GM12891 (cell line): ENCODE data around the gene CYB561D2.

Experiments
- POLR2A ChIP-seq: IDR thresholded peaks from 2 replicates; pipeline ENCODE4 v1.6.1; 2011; ENCODE audit warnings: low read depth, low read length, control low read depth
- SPI1 ChIP-seq: IDR thresholded peaks from 2 replicates; pipeline ENCODE4 v1.6.1; 2011; ENCODE audit warnings: low read depth, low read length, control low read depth
- TAF1 ChIP-seq: IDR thresholded peaks from 2 replicates; pipeline ENCODE4 v1.6.1; 2011; ENCODE audit warnings: low read depth, low read length, control low read depth

DNA sequence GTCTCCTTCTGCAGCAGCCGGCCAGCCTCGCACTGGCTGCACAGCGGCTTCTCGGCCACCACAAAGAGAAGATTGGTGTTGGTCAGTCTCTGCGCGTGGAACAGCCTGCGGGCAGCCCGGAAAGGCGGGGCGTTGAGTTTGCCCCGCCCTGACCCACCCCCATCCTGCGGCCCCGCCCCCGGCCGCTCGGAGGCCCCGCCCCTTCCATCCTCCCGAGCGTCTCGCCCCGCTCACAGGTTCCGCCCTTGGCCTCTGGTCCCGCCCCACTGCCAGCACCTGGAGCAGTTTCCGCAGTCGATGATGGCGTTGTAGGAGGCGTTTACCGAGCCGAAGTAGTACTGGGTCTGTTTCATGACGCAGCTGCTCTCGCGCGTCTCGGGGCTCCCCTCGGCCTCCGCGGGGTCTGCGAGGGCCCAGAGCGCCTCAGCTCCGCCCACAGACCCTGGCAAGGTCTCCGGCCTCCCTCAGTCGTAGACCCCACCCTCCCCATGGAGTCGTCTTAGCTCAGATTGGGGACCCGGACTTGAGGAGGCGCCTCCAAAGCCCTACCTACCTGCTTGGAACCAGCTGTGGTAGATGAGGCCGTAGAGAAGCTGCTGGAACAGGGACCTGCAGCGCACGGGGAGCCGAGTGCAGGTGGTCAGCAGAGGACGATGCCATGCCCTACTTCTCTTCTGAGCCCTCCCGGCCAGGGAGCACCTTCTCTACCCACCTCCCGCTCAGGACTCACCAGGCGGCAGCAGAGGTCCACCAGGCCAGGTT, 14.6 kb downstream of the CYB561D2 start:
- TF ChIP-seq POLR2A (no peak), TAF1 (no peak), SPI1 (no peak)
